GM15510 (cell line): ENCODE data around the gene ADGRV1.

Source experiments
- POLR2A ChIP-seq: IDR thresholded peaks from 3 replicates; pipeline ENCODE4 v1.6.1; 2011; ENCODE audit warnings: borderline replicate concordance; ENCODE audit not compliant: insufficient read length; ENCODE audit errors: extremely low read depth

ADGRV1 gene

DNA sequence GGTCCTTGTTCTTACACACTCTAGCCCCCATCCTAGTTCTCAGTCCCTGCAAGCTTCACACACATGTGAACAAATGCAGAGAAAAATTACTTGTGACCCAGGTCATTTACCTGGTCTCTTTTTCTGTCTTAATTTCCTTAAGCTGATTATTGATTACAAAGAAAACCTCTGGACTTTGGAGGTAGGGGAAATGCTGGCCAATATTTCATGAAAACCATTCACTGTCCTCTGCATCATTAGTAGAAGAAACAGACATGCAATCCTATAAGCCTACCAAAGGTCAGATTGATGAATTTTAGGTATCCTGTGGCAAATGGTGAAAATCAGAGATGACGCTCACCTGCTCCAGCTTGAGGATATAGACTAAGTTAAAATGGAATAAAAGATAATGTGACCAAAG lies 457.7 kb downstream of the ADGRV1 start:
- no peak for TF ChIP-seq POLR2A

DNA sequence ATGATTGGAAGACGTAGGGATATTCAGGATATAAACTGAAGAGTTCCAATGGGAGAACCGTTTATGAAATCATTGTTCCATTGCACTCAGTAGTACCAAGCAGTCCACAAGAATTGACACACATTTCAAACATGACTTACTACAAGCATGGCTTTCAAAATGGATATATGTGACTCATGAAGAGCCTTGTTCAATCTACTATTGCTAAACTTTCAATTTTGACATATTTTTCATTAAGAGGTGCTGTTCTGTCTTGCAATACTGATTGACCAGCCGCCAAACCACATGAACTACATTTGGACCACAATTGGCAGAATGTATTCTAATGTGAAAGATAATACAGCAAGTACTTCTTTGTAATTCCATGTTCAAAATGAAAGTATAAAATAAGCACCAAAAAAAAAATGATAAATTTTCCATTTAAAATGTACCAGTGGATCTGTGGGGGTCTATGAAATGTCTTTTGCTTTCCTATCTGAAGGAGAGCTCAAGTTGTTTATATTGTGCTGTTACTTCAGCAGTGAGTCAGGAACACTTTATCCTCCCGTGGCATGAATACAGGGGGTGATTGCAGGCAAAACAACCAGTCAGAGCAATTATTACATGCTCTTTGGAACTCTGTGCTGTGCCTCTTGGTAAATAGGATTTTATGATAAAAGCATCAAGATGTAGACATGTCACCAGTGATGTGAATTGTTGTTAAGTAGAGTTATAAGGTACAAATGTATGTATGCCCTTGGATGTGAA lies 458.5 kb downstream of the ADGRV1 start:
- TF ChIP-seq POLR2A = no peak

DNA sequence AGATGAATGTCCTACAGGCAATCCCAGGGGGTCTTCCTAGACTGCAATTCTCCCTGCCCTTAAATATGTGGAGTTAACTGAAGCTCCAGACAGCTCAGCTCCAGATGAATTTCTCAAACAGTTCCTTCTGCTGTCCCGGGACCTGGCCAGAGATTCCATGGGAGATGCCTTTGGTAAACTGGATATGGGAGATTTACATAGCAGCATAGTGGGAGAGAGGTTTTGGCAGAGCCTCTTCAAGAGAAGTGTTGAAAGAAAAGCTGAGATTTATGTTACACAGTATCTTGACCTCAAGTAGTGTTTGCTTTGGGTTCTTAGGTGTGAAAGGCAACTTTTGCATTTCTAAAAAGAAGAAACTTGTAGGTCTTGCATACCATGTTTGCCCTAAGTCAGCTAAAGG lies 459.6 kb downstream of the ADGRV1 start:
- no peak for TF ChIP-seq POLR2A

DNA sequence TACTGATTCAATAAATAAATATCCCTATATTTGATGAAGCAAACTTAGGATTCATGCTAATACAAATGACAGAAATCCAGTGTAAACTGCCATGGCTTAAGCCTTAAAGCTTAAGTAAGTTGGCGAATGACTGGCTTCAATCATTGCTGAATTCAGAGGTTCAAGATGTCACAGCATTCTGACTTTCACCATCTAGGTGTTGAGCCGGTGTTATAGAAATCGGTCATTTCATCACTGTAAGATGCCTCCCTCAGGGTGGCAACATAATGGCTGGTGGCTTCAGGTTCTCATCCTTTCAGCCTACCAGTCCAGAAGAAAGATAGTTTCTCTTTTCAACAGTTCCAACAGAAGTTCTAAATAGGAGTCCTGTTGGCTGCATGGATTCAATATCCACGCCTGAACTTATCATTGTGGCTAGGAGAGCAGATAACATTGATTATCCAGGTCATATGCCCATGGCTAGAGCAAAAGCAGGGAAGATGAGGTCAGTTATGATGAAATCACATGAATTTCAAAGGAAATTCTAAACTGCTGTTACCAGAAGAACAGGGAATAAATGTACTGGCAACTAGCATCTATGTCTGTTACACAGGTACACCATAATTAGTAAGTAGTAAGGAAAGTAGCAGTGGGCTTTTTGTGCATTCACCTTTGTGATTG lies 460.2 kb downstream of the ADGRV1 start:
- TF ChIP-seq POLR2A = no peak

DNA sequence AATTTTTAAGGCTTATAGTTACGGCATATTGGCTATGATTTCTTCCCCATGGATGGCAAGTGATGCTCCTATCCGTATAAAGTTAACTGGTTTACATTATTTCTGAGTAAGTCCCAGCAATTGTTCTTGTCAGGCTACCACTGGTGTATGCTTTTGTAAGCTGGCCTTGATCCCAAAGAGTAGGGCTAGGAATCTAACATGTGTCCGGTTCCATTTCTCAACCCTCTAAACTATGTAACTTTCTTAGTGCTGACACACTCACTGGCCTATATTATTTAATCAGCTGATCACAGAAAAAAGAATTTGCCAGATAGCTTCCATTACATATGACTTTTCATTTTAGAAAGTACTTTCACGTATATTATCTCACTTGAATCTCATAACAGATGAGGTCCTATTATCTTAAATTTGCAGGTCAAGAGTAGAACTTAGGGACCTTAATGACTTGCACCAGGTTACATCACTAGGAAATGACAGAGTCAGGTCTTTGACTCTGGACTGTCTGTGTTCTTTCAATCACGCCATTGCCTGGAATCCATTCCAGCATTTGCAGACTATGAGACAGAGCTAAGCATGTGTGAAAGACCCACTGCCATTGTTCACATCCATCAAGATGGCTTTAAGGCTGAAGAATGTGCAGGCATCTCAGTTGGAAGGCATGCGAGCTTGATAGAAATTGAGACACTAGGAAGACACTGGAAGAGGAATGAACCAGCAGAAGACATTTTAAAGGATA lies 461.6 kb downstream of the ADGRV1 start:
- no peak for TF ChIP-seq POLR2A

DNA sequence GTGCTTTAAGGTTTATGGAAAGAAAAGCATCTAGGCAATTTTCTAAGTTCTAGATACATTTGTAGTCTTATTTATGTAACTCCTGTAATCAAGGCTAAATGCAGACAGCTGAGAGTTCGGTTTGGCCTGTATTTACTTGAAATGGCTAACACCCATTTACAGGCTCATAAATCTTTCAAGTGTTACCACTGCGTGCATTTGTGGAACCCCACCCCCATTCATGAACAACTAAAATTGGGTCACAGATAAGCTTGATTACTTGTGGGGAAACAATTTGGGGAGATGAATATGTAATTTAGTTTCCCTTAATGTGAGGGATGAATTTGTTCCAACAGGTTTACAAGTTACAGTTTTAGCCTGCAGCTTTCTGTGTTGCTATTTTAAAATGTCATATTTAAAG lies 463.9 kb downstream of the ADGRV1 start:
- TF ChIP-seq POLR2A = no peak

DNA sequence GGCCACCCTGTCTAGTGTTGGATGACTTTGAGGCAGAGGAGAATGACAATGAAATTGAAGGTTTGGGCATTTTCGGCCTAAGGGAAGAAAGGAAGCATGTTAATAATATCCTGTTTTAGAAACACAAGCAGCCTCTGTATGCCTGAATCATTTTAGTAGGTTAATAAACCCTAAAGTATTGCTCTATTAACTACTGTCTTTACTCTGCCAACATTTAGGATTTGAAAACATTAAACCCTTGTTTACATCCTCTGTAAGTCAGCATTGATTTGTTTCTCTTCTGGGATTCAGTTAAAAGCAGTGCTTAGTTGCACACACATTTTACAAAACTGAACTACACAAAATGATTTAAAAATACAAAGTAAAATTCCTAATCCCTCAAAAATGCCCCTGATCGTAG lies 465.6 kb downstream of the ADGRV1 start:
- no peak for TF ChIP-seq POLR2A

DNA sequence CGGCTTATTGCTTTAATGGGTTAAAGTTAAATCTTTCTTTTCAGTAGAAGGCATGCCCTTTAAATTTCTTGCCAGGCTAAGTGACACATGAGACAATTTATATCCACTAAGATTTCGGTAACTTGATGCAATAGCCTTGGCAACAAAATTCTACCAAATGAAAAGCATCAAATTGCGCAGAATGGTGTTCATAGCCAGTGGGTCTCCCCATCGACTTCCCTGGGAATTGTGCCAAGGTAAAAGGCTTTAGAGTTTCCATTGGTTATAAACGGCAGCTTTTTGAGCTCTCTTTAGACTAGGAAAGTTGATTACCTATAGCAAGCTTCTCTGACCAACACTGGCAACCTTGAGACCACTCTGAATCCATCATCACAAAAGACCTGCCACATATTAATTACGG lies 466.1 kb downstream of the ADGRV1 start:
- TF ChIP-seq POLR2A = no peak

DNA sequence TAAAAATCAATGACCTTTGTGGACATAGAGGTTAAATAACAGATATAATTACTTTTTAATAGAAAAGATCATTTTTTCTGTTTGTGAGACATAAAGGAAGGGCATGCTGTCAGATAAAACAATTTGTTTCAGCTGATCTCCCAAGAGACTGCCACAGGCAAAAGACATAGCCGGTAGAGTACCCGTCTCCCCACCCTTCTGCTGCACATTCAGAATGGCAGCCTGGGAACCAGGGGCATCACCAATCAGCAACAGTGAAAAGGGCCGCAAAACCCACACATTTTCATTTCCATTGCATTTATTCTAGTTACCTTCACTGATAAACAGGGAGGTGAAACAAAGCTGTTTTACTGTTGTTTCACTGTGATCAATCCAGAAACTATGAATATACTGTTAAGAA lies 466.9 kb downstream of the ADGRV1 start:
- TF ChIP-seq POLR2A = no peak

DNA sequence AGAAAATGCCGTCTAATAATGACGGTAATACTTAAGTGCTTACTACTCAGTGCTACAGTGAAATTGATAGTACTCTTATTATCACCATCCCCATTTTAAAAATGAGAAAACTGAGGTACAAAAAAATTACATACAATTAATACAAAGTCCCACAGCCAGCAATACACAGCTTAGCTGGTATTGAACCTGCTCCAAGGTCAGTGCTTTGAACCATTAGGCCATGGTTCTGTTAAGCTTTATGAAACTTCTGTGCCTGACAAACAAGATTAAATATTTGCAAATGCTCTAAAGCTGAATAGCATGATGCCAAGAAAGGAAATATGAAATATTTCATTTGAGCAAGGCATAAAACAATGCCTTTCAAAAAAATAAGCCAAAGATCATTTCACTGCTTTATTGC lies 467.4 kb downstream of the ADGRV1 start:
- no peak for TF ChIP-seq POLR2A

DNA sequence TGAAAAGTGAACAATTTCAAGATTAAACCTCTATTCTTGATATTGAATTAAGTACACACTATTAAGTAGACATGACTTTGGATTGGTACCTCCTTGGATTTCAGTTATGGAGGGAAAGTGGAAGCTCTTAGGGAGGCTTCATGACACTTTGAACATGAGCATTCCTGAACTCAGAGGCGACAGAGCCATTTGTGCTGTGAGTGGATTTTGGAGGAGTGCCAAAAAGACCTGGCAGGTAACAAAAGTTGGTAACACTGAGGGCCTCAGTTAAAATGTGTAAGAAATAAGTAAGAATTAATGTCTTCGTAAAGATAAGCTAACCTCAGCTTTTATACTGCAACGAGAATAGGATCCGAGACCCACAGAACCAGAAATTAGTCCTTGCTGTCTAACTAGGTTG lies 467.9 kb downstream of the ADGRV1 start:
- TF ChIP-seq POLR2A = no peak

DNA sequence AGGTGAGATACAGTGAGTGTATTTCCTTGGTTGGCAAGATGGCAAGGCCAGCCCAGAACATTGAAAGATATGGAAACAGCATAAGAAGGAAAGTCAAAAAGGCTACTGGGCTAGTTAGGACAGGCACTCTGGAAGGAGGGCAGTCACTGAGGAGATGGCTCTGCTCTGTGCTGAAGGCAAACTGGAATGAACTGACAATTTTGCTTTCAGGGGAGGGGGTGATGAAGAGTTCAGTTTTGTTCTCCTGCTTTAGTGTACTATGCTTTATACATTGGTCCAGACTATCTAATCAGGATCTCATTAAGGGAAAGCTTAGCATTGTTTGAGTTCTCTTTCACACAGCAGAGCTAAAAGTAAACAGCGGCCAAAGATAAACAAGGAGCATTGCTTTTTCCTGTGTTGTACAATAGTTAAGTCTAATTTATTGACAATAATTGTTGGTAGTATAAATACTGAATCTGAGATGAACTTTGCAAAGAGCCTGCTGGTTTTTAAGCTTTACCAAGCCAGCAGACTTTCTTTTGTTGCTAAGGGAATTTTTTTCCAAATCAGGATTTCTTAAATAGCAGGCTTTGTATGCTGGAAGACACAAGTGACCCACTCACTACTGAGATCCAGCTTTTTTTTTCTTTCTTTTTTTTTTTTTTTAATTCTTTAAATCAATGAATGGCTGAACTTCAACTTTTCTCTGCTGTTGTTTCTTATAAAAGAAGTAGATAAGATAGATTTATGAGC lies 469.0 kb downstream of the ADGRV1 start:
- no peak for TF ChIP-seq POLR2A

DNA sequence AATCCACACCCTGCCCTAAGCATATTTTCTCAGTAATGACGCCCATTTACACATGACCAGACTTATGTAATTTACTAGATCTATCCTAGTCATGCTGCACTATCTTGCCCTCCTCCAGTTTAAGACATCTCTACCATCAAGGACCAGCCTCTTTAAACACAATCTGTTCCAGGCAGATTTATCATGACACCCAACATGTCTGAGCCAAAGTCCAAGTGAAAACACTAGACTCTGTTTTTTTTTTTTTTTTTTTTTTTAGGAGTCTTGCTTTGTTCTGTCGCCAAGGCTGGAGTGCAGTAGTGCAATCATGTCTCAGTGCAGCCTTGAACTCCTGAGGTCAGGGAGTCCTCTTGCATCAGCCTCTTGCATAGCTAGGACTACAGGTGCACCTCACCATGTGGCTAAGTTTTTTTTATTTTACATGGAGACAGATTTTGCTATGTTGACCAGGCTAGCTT lies 469.9 kb downstream of the ADGRV1 start:
- no peak for TF ChIP-seq POLR2A

DNA sequence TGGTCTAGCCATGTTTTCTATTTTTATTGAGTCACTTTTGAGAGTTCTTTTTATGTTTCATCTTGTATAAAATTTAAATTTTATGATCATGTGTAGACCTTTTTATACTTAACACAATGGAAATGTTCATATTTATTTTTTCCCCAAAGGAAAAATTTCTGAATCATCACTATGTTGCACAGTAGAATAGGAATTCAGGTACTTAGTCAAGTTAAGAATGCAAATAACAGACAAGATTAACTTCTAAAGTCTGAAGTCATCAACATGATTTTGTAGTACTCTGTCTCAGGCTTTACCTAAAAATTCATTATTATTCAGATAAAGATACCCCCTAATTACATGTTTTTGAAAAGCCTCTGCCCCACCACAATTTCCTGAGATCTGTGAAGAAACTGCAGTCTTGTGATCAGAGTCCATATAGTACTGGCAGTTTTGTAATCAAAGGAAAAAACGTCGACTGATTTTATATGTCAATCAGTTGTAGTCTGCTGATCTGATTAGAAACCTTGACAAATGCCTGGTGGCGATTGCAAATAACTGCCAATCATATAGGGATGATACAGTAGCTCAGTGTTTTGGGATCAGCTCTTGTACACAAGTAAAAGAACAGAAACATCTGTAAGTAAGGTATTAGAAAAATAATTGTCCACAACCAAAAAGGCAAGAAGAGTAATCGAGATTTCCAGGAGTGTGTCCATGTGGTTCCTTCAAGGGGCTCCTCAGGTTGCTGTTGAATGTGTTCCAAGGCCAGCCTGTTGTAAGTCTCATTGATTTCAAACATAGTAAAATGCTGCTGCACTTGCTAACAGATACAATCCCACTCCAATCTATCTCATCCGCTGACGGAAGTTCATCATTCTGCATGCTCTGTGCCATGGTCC lies 472.2 kb downstream of the ADGRV1 start:
- TF ChIP-seq POLR2A = no peak
